OCI-LY3 (cell line): ENCODE measurements around the gene THAP8.

ENCODE experiments used
- H2AFZ ChIP-seq: fragments of 200-600, 300-600 bp; shearing (Covaris generic); 2 replicates; pipeline ENCODE4 v1.6.0; 2014; ENCODE audit warnings: antibody characterized with exemption, low read depth, low read length
- H3K27ac ChIP-seq: fragments of 200-600, 300-600 bp; sonication (generic); 2 replicates; pipeline ENCODE4 v1.5.1; 2014; ENCODE audit warnings: mild to moderate bottlenecking, low read length, moderate library complexity, mixed read lengths
- H3K27me3 ChIP-seq: fragments of 200-600, 300-600 bp; sonication (generic); 2 replicates; pipeline ENCODE4 v1.6.1; 2014; ENCODE audit warnings: low read depth, low read length, mixed read lengths
- H3K36me3 ChIP-seq: fragments of 200-600, 300-600 bp; sonication (generic); replicated peaks from 2 replicates; pipeline ENCODE3; 2014; ENCODE audit warnings: low read depth, low read length, mixed read lengths
- H3K4me1 ChIP-seq: fragments of 300-600, 200-600 bp; sonication (generic); 2 replicates; pipeline ENCODE4 v1.6.1; 2014; ENCODE audit warnings: low read length, mixed read lengths
- H3K4me2 ChIP-seq: fragments of 200-600, 300-600 bp; sonication (generic); 2 replicates; pipeline ENCODE4 v1.6.1; 2014; ENCODE audit warnings: low read length, mixed read lengths
- H3K4me3 ChIP-seq: fragments of 300-600, 200-600 bp; sonication (generic); 2 replicates; pipeline ENCODE4 v1.5.1; 2014; ENCODE audit warnings: antibody characterized with exemption, mild to moderate bottlenecking, low read length, moderate library complexity
- H3K79me2 ChIP-seq: fragments of 300-600, 200-600 bp; shearing (Covaris generic); 2 replicates; pipeline ENCODE4 v1.6.1; 2014; ENCODE audit warnings: mild to moderate bottlenecking, low read length, mixed read lengths
- H3K9ac ChIP-seq: fragments of 300-600, 200-600 bp; shearing (Covaris generic); 2 replicates; pipeline ENCODE4 v1.6.0; 2014; ENCODE audit warnings: mild to moderate bottlenecking, low read length, moderate library complexity
- H3K9me3 ChIP-seq: fragments of 200-600, 300-600 bp; shearing (Covaris generic); 2 replicates; pipeline ENCODE4 v1.6.1; 2014; ENCODE audit warnings: low read length, mixed read lengths; ENCODE audit not compliant: insufficient read depth
- H4K20me1 ChIP-seq: fragments of 200-600, 300-600 bp; sonication (generic); 2 replicates; pipeline ENCODE4 v1.6.1; 2016; ENCODE audit warnings: low read length, mixed read lengths; ENCODE audit not compliant: insufficient read depth
- EZH2phosphoT487 ChIP-seq: fragments of 200-600 bp; shearing (Covaris generic); IDR thresholded peaks from 2 replicates; pipeline ENCODE4 v1.6.1; 2018; ENCODE audit warnings: antibody characterized with exemption, mixed run types, low read depth
- TF ChIP-seq, protein P1 (sequence below): fragments of 200-600, 300-600 bp; sonication (generic); IDR thresholded peaks from 2 replicates; pipeline ENCODE4 v1.5.1; 2014; ENCODE audit warnings: antibody characterized with exemption, low read length, low read depth

The THAP8 gene

DNA sequence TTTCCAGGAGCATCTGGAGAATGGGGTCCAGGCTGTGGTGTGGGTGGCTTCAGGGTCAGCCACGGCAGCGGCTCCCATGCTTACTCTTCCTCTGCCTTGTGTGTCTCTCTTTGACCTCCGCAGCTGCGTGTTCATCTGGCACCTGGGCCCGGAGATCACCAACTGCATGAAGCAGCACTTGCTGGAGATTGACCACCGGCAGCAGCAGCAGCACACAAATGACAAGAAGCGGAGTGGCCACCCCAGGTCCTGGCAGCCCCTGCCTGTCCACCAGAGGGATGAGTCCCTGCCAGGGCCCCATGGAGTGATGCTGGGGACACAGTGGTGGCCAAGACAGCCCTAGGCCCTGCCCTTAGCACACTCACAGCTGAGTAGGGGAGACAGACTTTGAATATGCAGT, 38.5 kb upstream of the THAP8 start:
- Histone ChIP-seq H4K20me1 (no peaks in the 10 kb centered on the region), H3K27ac (no peak overlapping the region), H3K9ac (no peak overlapping the region), H3K4me1 (no peaks in the 10 kb centered on the region), H2AFZ (no peak overlapping the region), H3K36me3 (peaks cover 28% of the 10 kb centered on the region), H3K79me2 (no peaks in the 10 kb centered on the region), H3K4me2 (no peak overlapping the region), H3K4me3 (no peak overlapping the region), H3K9me3 (no peaks in the 10 kb centered on the region), H3K27me3 (no peaks in the 10 kb centered on the region)
- no peak for TF ChIP-seq EZH2phosphoT487

DNA sequence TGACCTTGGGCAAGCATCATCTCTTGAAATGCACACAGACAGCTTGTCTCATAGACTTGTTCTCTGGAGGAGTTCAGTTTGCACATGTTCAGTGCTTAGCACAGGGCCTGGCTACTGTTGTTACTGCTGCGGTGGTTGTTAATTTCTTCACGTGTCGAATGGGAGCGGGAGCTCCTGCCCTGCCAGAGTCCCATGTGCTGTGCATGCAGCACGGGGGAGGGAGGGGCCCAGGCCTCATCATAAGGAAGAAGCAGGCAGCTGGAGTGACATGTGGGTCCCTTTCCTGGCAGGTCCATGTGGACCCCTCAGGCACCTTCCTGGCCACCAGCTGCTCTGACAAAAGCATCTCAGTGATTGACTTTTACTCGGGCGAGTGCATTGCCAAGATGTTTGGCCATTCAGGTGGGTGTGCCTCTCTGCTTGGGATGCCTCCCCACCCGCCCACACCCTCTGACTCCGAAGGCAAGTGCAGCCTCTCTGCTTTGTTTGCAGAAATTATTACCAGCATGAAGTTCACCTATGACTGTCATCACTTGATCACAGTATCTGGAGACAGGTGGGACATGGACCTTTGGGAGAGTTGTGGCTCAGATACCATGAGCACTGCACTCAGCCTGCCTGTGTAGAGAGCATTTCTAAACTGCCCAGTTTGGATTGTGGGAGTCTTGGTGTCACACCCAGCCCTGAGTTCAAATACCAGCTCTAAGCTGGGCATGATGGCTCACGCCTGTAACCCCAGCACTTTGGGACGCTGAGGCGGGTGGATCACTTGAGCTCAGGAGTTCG, 37.0 kb upstream of the THAP8 start:
- Histone ChIP-seq H3K79me2 (no peaks in the 10 kb centered on the region), H2AFZ (no peak overlapping the region), H3K4me2 (no peak overlapping the region), H4K20me1 (no peaks in the 10 kb centered on the region), H3K9ac (no peak overlapping the region), H3K9me3 (no peaks in the 10 kb centered on the region), H3K4me3 (no peak overlapping the region), H3K27me3 (no peaks in the 10 kb centered on the region), H3K36me3 (peaks cover 32% of the 10 kb centered on the region), H3K4me1 (no peaks in the 10 kb centered on the region), H3K27ac (no peak overlapping the region)
- TF ChIP-seq, protein P1, sequence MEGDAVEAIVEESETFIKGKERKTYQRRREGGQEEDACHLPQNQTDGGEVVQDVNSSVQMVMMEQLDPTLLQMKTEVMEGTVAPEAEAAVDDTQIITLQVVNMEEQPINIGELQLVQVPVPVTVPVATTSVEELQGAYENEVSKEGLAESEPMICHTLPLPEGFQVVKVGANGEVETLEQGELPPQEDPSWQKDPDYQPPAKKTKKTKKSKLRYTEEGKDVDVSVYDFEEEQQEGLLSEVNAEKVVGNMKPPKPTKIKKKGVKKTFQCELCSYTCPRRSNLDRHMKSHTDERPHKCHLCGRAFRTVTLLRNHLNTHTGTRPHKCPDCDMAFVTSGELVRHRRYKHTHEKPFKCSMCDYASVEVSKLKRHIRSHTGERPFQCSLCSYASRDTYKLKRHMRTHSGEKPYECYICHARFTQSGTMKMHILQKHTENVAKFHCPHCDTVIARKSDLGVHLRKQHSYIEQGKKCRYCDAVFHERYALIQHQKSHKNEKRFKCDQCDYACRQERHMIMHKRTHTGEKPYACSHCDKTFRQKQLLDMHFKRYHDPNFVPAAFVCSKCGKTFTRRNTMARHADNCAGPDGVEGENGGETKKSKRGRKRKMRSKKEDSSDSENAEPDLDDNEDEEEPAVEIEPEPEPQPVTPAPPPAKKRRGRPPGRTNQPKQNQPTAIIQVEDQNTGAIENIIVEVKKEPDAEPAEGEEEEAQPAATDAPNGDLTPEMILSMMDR: no peak
- TF ChIP-seq EZH2phosphoT487: no peak

DNA sequence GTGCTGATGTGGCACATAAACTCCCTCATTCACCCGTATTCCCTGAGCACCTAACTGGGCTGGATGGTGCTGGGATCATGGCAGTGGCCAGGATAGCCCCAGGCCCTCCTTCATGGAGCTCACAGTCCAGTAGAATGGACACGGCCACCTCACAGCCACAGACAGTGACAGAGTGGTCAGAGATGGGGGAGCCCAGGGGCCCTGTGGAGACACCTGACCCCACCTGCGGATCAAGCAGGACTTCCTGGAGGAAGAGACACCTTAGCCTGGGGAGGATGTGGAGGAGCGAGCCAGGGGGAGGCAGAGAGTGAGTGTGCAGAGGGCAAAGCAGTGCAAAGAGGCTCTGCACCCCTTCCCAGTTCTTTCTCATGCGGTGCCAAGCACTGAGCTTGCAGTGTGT, 35.8 kb upstream of the THAP8 start:
- Histone ChIP-seq H3K4me1 (no peaks in the 10 kb centered on the region), H3K9me3 (no peaks in the 10 kb centered on the region), H2AFZ (no peak overlapping the region), H3K79me2 (no peaks in the 10 kb centered on the region), H3K36me3 (peaks cover 32% of the 10 kb centered on the region), H3K4me3 (no peak overlapping the region), H3K27me3 (no peaks in the 10 kb centered on the region), H4K20me1 (no peaks in the 10 kb centered on the region), H3K4me2 (no peak overlapping the region), H3K27ac (no peak overlapping the region), H3K9ac (no peak overlapping the region)
- TF ChIP-seq EZH2phosphoT487: no peak
- TF ChIP-seq, protein P1: no peak

DNA sequence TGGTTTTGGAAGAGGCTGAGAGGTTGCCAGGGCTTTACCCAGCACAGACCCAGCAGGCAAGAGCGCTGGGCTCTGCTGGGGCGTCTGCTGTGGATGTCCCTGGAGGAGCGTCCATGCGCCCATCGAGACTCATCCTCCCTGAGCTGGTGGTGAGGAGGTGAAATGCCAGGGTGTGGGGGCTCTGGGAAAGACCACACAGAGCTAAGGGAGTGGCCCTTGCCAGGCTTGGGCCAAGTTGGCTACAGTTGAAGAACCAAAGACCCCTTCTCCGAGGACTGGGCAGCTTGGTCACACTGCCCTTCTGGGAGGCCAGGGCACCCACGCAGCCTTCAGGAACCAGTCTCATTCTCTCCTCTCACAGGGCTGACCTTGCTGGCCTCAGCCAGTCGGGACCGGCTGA, 32.2 kb upstream of the THAP8 start:
- TF ChIP-seq EZH2phosphoT487: no peak
- TF ChIP-seq, protein P1: no peak
- Histone ChIP-seq H4K20me1 (no peaks in the 10 kb centered on the region), H3K4me3 (no peak overlapping the region), H2AFZ (no peak overlapping the region), H3K4me1 (no peaks in the 10 kb centered on the region), H3K4me2 (no peak overlapping the region), H3K36me3 (peaks cover 59% of the 10 kb centered on the region), H3K27me3 (no peaks in the 10 kb centered on the region), H3K9me3 (no peaks in the 10 kb centered on the region), H3K79me2 (no peaks in the 10 kb centered on the region), H3K27ac (no peak overlapping the region), H3K9ac (no peak overlapping the region)
